Upper lobe of left lung (tissue), 6 donors: ENCODE data around the gene METTL22. TPM values are rescaled to one million over a fixed set of nuclear protein-coding genes. Genes with fewer than 3 reads are reported as not detected.

ENCODE experiments used
- ATAC-seq, 2 donors: fragments of 200-7000 bp; cut with Tn5 transposase; one replicate each; pipeline ENCODE4 v1.9.1; 2022; ENCODE audit warnings: mild to moderate bottlenecking in 2 of 2, moderate library complexity in 2 of 2; ENCODE audit not compliant: low FRiP score in 2 of 2
- DNase-seq, 2 donors: peaks; one replicate each; pipeline ENCODE4 v3.0.0-alpha.2; 2019 to 2020
- H3K27ac ChIP-seq, 4 donors: fragments of 200-600 bp; sonication (generic); one replicate each; pipeline ENCODE4 v1.5.1; 2016 to 2019
- H3K27me3 ChIP-seq, 4 donors: fragments of 200-600 bp; sonication (generic); one replicate each; pipeline ENCODE4 v1.5.1; 2017 to 2019
- H3K36me3 ChIP-seq, 4 donors: fragments of 200-600 bp; sonication (generic); one replicate each; pipeline ENCODE4 v1.5.1; 2016 to 2019
- H3K4me1 ChIP-seq, 4 donors: fragments of 200-600 bp; sonication (generic); one replicate each; pipeline ENCODE4 v1.5.1; 2018 to 2019
- H3K4me3 ChIP-seq, 4 donors: fragments of 200-600 bp; sonication (generic); one replicate each; pipeline ENCODE4 v1.5.1; 2017 to 2019; ENCODE audit warnings: mild to moderate bottlenecking in 2 of 4, moderate library complexity in 1 of 4
- H3K9me3 ChIP-seq, 4 donors: fragments of 200-600 bp; sonication (generic); one replicate each; pipeline ENCODE4 v1.5.1; 2018 to 2019
- CTCF ChIP-seq, 6 experiments: fragments of 450-650 bp in 4 of 6; fragments of 200-600 bp in 2 of 6; sonication (generic) in 2 of 6; IDR thresholded peaks; one replicate each; pipeline ENCODE4 v1.5.1; 2016 to 2019; ENCODE audit warnings: antibody characterized with exemption in 6 of 6
- EP300 ChIP-seq, 4 donors: sonication (generic); formaldehyde crosslinking; IDR thresholded peaks; one replicate each; pipeline ENCODE4 v1.5.1; 2017; ENCODE audit warnings: antibody characterized with exemption in 4 of 4, control low read depth in 2 of 4
- POLR2A ChIP-seq, 4 donors: fragments of 450-650 bp; IDR thresholded peaks; one replicate each; pipeline ENCODE4 v1.5.1; 2016 to 2017; ENCODE audit warnings: antibody characterized with exemption in 4 of 4, mild to moderate bottlenecking in 2 of 4
- POLR2AphosphoS5 ChIP-seq, 2 donors: sonication (generic); formaldehyde crosslinking; IDR thresholded peaks; one replicate each; pipeline ENCODE4 v1.5.1; 2017; ENCODE audit warnings: antibody characterized with exemption in 2 of 2
- WGBS, 2 donors: methylation state at CpG; one replicate each; pipeline ENCODE4 v1.1.5; 2017 to 2018; 5-methylcytosine and 5-hydroxymethylcytosine counted together
- total RNA-seq, 6 donors: library from RNA; depleted of rRNA in 4 of 6; stranded (reverse); fragments of >200 nt in 4 of 6; gene quantifications; one replicate each; pipeline versions ENCODE4 v1.1.0 to v1.2.1, GENCODE V29; 2016 to 2021
- donor health status: DM: no; HTN: no; CAD: no; lungs with moderate emphysema.
- donor health status: DM: no; HTN: yes; CAD: no; lungs with severe emphysema.

The METTL22 gene
- total RNA-seq, 6 donors from 2014 or later, result 22.3 to 118 (median 36.5) TPM

- Histone ChIP-seq H3K4me3 (no peak overlapping the region), H3K9me3 (no peaks in the 10 kb centered on the region), H3K36me3 (peaks cover 0 to 17% (median 7%) of the 10 kb centered on the region in 4 donors), H3K27me3 (no peaks in the 10 kb centered on the region), H3K27ac (no peak overlapping the region), H3K4me1 (no peaks in the 10 kb centered on the region)
- TF ChIP-seq POLR2A (IDR thresholded peaks at IDR 0.05) (no peak), POLR2AphosphoS5 (IDR thresholded peaks at IDR 0.05) (no peak), CTCF (IDR thresholded peaks at IDR 0.05) (no peak), EP300 (IDR thresholded peaks at IDR 0.05) (no peak)
- ATAC-seq (no peak), DNase-seq (no peak)
- 77 to 87% methylated on average over 5 of the region's 5 CpGs for WGBS, 2 donors
These were observed 40.2 kb downstream of the METTL22 start for GRCh38 chr16:8661703-8662102.

- Histone ChIP-seq H3K9me3 (no peaks in the 10 kb centered on the region), H3K4me1 (no peaks in the 10 kb centered on the region), H3K27ac (no peak overlapping the region), H3K36me3 (peaks cover 0 to 17% (median 7%) of the 10 kb centered on the region in 4 donors), H3K4me3 (no peak overlapping the region), H3K27me3 (no peaks in the 10 kb centered on the region)
- TF ChIP-seq POLR2A (IDR thresholded peaks at IDR 0.05), result no peak
- no peak for TF ChIP-seq POLR2AphosphoS5 (IDR thresholded peaks at IDR 0.05)
- TF ChIP-seq CTCF (IDR thresholded peaks at IDR 0.05), result no peak
- TF ChIP-seq EP300 (IDR thresholded peaks at IDR 0.05), result no peak
- DNase-seq (no peak), ATAC-seq (no peak)
- WGBS, 2 donors, result 72 to 78% methylated on average over 9 of the region's 9 CpGs
These were observed 41.9 kb downstream of the METTL22 start for GRCh38 chr16:8663192-8664089.

GRCh38 chr16:8665529-8665928 lies 44.0 kb downstream of the METTL22 start:
- H3K27ac ChIP-seq, result no peak overlapping the region
- DNase-seq, result no peak
- H3K27me3 ChIP-seq, result no peaks in the 10 kb centered on the region
- ATAC-seq, result no peak
- TF ChIP-seq POLR2A (IDR thresholded peaks at IDR 0.05), result no peak
- TF ChIP-seq POLR2AphosphoS5 (IDR thresholded peaks at IDR 0.05), result no peak
- TF ChIP-seq CTCF (IDR thresholded peaks at IDR 0.05), result no peak
- no peak for TF ChIP-seq EP300 (IDR thresholded peaks at IDR 0.05)
- H3K9me3 ChIP-seq, result no peaks in the 10 kb centered on the region
- H3K4me3 ChIP-seq, result no peak overlapping the region
- peaks cover 0 to 17% (median 7%) of the 10 kb centered on the region in 4 donors for H3K36me3 ChIP-seq
- no peaks in the 10 kb centered on the region for H3K4me1 ChIP-seq
- 84 to 85% methylated on average over 6 of the region's 6 CpGs for WGBS, 2 donors

GRCh38 chr16:8667492-8667891 lies 46.0 kb downstream of the METTL22 start:
- ATAC-seq (no peak), DNase-seq (no peak)
- 93 to 96% methylated on average over 3 of the region's 3 CpGs for WGBS, 2 donors
- H3K9me3 ChIP-seq, result no peaks in the 10 kb centered on the region
- H3K27ac ChIP-seq, result no peak overlapping the region
- H3K4me1 ChIP-seq, result no peaks in the 10 kb centered on the region
- H3K4me3 ChIP-seq, result no peak overlapping the region
- H3K36me3 ChIP-seq, result peaks cover 0 to 17% (median 7%) of the 10 kb centered on the region in 4 donors
- TF ChIP-seq EP300 (IDR thresholded peaks at IDR 0.05) (no peak), CTCF (IDR thresholded peaks at IDR 0.05) (no peak), POLR2AphosphoS5 (IDR thresholded peaks at IDR 0.05) (no peak), POLR2A (IDR thresholded peaks at IDR 0.05) (no peak)
- no peaks in the 10 kb centered on the region for H3K27me3 ChIP-seq
